Astrocyte (in vitro differentiated cells and primary cell): ENCODE measurements around the gene SLC2A3. TPM values are rescaled to one million over a fixed set of nuclear protein-coding genes. Genes with fewer than 3 reads are reported as not detected.

Experiments used
- DNase-seq: peaks from one replicate; pipeline ENCODE4 v3.0.0-alpha.2; 2010; ENCODE audit warnings: low read depth
- FAIRE-seq: peaks from 2 replicates; lab custom pipeline; 2011; peaks lifted over from hg19 to GRCh38; lab: Jason Lieb, UNC
- H2AFZ ChIP-seq: 2 replicates; pipeline ENCODE4 v1.6.0; 2012; ENCODE audit warnings: low read depth, low read length, inconsistent platforms
- H3K27ac ChIP-seq: 2 replicates; pipeline ENCODE4 v1.5.1; 2011; ENCODE audit warnings: low read depth, low read length, inconsistent platforms
- H3K27me3 ChIP-seq: 2 replicates; pipeline ENCODE4 v1.6.0; 2011; ENCODE audit warnings: low read length, inconsistent platforms; ENCODE audit not compliant: insufficient read depth
- H3K36me3 ChIP-seq: 2 replicates; pipeline ENCODE4 v1.5.1; 2011; ENCODE audit warnings: low read length, inconsistent platforms; ENCODE audit not compliant: insufficient read depth
- H3K4me1 ChIP-seq: 2 replicates; pipeline ENCODE4 v1.5.1; 2011; ENCODE audit warnings: low read length, inconsistent platforms; ENCODE audit not compliant: insufficient read depth
- H3K4me2 ChIP-seq: 2 replicates; pipeline ENCODE4 v1.6.0; 2012; ENCODE audit warnings: low read length, inconsistent platforms
- H3K4me3 ChIP-seq: 2 replicates; pipeline ENCODE4 v1.5.1; 2011; ENCODE audit warnings: low read depth, mild to moderate bottlenecking, low read length, inconsistent platforms; ENCODE audit not compliant: insufficient read depth
- H3K79me2 ChIP-seq: 2 replicates; pipeline ENCODE4 v1.6.0; 2012; ENCODE audit warnings: mild to moderate bottlenecking, low read length, inconsistent platforms; ENCODE audit not compliant: insufficient read depth
- H3K9ac ChIP-seq: 2 replicates; pipeline ENCODE4 v1.6.0; 2012; ENCODE audit warnings: mild to moderate bottlenecking, low read length, inconsistent platforms
- H3K9me3 ChIP-seq: 2 replicates; pipeline ENCODE4 v1.5.1; 2012; ENCODE audit warnings: low read depth, mild to moderate bottlenecking, low read length, inconsistent platforms; ENCODE audit not compliant: insufficient read depth
- H4K20me1 ChIP-seq: 2 replicates; pipeline ENCODE4 v1.6.0; 2012; ENCODE audit warnings: low read length, inconsistent platforms; ENCODE audit not compliant: insufficient read depth
- H3K27ac Mint-ChIP-seq: one replicate; pipeline ENCODE4 v1.8.0; 2021; ENCODE audit warnings: mild to moderate bottlenecking, mixed read lengths; ENCODE audit not compliant: unreplicated experiment
- H3K27me3 Mint-ChIP-seq: one replicate; pipeline ENCODE4 v1.8.0; 2021; ENCODE audit warnings: low read depth, mixed read lengths; ENCODE audit not compliant: unreplicated experiment
- H3K36me3 Mint-ChIP-seq: one replicate; pipeline ENCODE4 v1.8.0; 2021; ENCODE audit warnings: low read depth, mixed read lengths; ENCODE audit not compliant: unreplicated experiment
- H3K4me1 Mint-ChIP-seq: one replicate; pipeline ENCODE4 v1.8.0; 2021; ENCODE audit warnings: low read depth, mixed read lengths; ENCODE audit not compliant: unreplicated experiment
- H3K4me3 Mint-ChIP-seq: one replicate; pipeline ENCODE4 v1.8.0; 2021; ENCODE audit warnings: mild to moderate bottlenecking, moderate library complexity, mixed read lengths; ENCODE audit not compliant: unreplicated experiment
- H3K9me3 Mint-ChIP-seq: one replicate; pipeline ENCODE4 v1.8.0; 2021; ENCODE audit warnings: mild to moderate bottlenecking, mixed read lengths; ENCODE audit not compliant: unreplicated experiment
- EZH2 ChIP-seq: IDR thresholded peaks from 2 replicates; pipeline ENCODE4 v1.6.1; 2012; ENCODE audit warnings: mild to moderate bottlenecking, low read length, inconsistent platforms; ENCODE audit not compliant: insufficient read depth
- total RNA-seq: library from RNA; stranded (reverse); gene quantifications from 2 replicates; pipeline ENCODE4 v1.2.1, GENCODE V29; 2021
- TF ChIP-seq, protein P1 (sequence below): IDR thresholded peaks from 2 replicates; pipeline ENCODE4 v1.5.1; 2011; ENCODE audit warnings: low read depth, mild to moderate bottlenecking, inconsistent platforms, low read length, moderate library complexity; ENCODE audit not compliant: insufficient read depth

SLC2A3 gene
- total RNA-seq, 1 donor from 2014 or later, result 389 TPM

DNA sequence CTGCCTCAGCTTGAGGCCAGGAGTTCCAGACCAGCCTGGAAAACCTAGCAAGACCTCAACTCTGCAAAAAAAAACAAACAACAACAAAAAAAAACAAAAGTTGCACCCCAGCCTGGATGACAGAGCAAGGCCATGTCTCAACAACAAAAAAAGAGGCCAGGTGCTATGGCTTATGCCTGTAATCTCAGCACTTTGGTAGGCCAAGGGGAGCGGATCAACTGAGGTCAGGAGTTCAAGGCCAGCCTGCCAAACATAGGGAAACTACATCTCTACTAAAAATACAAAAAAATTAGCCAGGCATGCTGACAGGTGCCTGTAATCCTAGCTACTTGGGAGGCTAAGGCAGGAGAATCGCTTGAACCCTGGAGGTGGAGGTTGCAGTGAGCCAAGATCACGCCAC is 56.7 kb downstream of the SLC2A3 start:
- no peak for FAIRE-seq
- no peak overlapping the region for H3K27ac Mint-ChIP-seq

DNA sequence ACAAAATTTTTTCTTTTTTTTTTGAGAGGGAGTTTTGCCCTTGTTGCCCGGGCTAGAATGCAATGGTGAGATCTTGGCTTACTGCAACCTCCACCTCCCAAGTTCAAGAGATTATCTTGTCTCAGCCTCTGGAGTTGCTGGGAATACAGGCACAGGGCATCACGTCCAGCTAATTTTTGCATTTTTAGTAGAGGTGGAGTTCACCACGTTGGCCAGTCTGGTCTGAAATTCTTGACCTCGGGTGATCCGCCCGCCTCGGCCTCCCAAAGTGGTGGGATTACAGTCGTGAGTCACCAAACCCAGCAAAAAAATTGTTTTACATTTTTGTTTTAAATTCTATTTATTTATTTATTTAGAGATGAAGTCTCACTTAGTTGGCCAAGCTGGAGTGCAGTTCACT is 58.6 kb downstream of the SLC2A3 start:
- Histone ChIP-seq H3K9ac (no peak overlapping the region), H3K27ac (no peak overlapping the region), H3K4me1 (no peaks in the 10 kb centered on the region), H3K79me2 (no peaks in the 10 kb centered on the region), H3K27me3 (peaks cover 2% of the 10 kb centered on the region), H2AFZ (no peak overlapping the region), H3K9me3 (no peaks in the 10 kb centered on the region), H3K4me3 (no peak overlapping the region), H3K36me3 (no peaks in the 10 kb centered on the region), H4K20me1 (no peaks in the 10 kb centered on the region), H3K4me2 (no peak overlapping the region)
- Mint-ChIP-seq H3K4me3 (no peak overlapping the region), H3K27me3 (no peaks in the 10 kb centered on the region), H3K36me3 (peaks cover 6% of the 10 kb centered on the region), H3K9me3 (peaks cover 2% of the 10 kb centered on the region), H3K27ac (no peak overlapping the region), H3K4me1 (no peaks in the 10 kb centered on the region)
- no peak for FAIRE-seq
- no peak for TF ChIP-seq EZH2
- TF ChIP-seq, protein P1, sequence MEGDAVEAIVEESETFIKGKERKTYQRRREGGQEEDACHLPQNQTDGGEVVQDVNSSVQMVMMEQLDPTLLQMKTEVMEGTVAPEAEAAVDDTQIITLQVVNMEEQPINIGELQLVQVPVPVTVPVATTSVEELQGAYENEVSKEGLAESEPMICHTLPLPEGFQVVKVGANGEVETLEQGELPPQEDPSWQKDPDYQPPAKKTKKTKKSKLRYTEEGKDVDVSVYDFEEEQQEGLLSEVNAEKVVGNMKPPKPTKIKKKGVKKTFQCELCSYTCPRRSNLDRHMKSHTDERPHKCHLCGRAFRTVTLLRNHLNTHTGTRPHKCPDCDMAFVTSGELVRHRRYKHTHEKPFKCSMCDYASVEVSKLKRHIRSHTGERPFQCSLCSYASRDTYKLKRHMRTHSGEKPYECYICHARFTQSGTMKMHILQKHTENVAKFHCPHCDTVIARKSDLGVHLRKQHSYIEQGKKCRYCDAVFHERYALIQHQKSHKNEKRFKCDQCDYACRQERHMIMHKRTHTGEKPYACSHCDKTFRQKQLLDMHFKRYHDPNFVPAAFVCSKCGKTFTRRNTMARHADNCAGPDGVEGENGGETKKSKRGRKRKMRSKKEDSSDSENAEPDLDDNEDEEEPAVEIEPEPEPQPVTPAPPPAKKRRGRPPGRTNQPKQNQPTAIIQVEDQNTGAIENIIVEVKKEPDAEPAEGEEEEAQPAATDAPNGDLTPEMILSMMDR, result no peak
- no peak for DNase-seq

More for the DNA sequence above, 56.7 kb downstream of the SLC2A3 start:
- Histone ChIP-seq H4K20me1 (no peaks in the 10 kb centered on the region), H3K4me1 (no peaks in the 10 kb centered on the region), H3K27ac (no peak overlapping the region), H3K4me3 (no peak overlapping the region), H3K79me2 (no peaks in the 10 kb centered on the region), H3K27me3 (no peaks in the 10 kb centered on the region), H3K9me3 (no peaks in the 10 kb centered on the region), H3K9ac (no peak overlapping the region), H3K36me3 (no peaks in the 10 kb centered on the region), H3K4me2 (no peak overlapping the region), H2AFZ (no peak overlapping the region)
- H3K9me3 Mint-ChIP-seq, result no peaks in the 10 kb centered on the region
- H3K4me1 Mint-ChIP-seq, result no peaks in the 10 kb centered on the region
- H3K4me3 Mint-ChIP-seq, result no peak overlapping the region
- DNase-seq, result no peak
- peaks cover 6% of the 10 kb centered on the region for H3K36me3 Mint-ChIP-seq
- TF ChIP-seq EZH2, result no peak
- TF ChIP-seq, protein P1, result no peak
- H3K27me3 Mint-ChIP-seq, result no peaks in the 10 kb centered on the region

DNA sequence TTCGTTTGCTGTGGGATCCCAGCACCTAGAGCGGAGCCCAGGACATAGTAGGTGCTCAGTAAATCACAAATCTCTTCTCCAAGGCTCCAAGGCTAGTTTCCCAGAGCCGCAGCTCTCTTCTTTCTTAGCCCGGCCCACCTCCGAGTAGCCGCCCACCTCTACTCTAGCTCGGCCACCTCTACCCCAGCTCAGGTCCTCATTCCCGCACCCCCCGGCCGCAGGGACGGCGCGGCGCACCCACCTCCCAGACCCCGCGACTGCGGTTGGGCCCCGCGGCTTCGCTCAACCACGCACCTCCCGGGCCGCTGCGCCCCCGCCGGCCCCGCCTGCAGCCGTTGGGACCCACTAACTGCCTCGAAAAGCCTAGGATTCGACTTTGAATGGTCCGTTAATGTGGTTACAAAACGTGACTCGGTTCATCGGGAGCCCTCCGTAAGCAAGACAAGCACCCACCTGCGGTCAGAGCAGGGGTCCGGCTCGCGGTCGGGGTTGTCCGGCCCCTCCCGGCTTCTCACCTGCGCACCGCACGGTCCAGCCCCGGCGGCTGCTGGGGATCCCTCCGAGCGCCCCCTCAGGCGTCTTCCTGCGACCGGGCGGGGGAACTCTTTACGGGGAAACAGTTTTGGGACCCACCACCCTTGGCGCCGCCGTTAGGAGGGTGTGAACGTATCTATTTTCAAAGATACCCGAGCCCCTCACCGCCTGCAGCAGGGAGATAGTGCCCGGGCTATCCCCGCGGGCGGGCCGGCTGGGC is 63.2 kb downstream of the SLC2A3 start, which contains the start of gene SLC2A14:
Gene SLC2A14 (minus strand): TSS at position 350 of the 754 bp plus-strand sequence. CDS start 3,035 bp downstream, outside the sequence.
- Histone ChIP-seq H3K4me1 (no peaks in the 10 kb centered on the region), H3K79me2 (no peaks in the 10 kb centered on the region), H2AFZ (peak within 1 kb of the TSS; percentile 84), H3K9me3 (no peaks in the 10 kb centered on the region), H3K4me2 (peak within 1 kb of the TSS; percentile 85), H3K27ac (no peak within 1 kb of the TSS), H3K36me3 (no peaks in the 10 kb centered on the region), H3K27me3 (peaks cover 7% of the 10 kb centered on the region), H4K20me1 (no peaks in the 10 kb centered on the region), H3K9ac (peak within 1 kb of the TSS; percentile 27), H3K4me3 (peak within 1 kb of the TSS; percentile 49)
- no peak for FAIRE-seq
- Mint-ChIP-seq H3K4me3 (no peak within 1 kb of the TSS), H3K4me1 (no peaks in the 10 kb centered on the region), H3K27ac (no peak within 1 kb of the TSS), H3K27me3 (no peaks in the 10 kb centered on the region), H3K36me3 (peaks cover 3% of the 10 kb centered on the region), H3K9me3 (peaks cover 4% of the 10 kb centered on the region)
- no peak for DNase-seq
- TF ChIP-seq EZH2, result no peak
- TF ChIP-seq, protein P1, result no peak
